ENCODE data around the gene TXNL1.

DNA sequence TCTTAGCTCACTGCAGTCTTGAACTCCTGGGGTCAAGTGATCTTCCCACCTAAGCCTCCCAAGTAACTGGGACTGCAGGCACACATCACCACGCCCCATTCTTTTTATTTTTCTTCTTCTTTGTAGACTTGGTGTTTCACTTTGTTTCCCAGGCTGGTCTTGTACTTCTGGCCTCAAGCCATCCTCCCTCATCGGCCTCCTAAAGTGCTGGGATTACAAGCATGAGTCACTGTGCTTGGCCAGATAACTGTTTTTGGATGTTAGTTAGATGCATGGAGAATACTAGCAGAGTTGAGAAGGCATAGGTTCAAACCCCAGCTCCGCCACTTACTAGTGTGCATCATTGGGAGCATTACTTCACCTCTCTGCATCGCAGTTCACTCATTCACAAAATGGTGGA is 88.3 kb downstream of the TXNL1 start:
- TF ChIP-seq POLR2AphosphoS5 (IDR thresholded peaks at IDR 0.05; ENCODE audit: low read depth) (no peak), SPI1 (IDR thresholded peaks at IDR 0.05; ENCODE audit: borderline replicate concordance, low read depth) (no peak)

Data from HL-60 (cell line).